ENCODE measurements around the gene CSRNP3.

GRCh38 chr2:165466386-165466785 lies 3.1 kb upstream of the CSRNP3 start:
- TF ChIP-seq, protein P1, sequence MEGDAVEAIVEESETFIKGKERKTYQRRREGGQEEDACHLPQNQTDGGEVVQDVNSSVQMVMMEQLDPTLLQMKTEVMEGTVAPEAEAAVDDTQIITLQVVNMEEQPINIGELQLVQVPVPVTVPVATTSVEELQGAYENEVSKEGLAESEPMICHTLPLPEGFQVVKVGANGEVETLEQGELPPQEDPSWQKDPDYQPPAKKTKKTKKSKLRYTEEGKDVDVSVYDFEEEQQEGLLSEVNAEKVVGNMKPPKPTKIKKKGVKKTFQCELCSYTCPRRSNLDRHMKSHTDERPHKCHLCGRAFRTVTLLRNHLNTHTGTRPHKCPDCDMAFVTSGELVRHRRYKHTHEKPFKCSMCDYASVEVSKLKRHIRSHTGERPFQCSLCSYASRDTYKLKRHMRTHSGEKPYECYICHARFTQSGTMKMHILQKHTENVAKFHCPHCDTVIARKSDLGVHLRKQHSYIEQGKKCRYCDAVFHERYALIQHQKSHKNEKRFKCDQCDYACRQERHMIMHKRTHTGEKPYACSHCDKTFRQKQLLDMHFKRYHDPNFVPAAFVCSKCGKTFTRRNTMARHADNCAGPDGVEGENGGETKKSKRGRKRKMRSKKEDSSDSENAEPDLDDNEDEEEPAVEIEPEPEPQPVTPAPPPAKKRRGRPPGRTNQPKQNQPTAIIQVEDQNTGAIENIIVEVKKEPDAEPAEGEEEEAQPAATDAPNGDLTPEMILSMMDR (IDR thresholded peaks at IDR 0.05; ENCODE audit: extremely low read depth in 1 of 2, insufficient read depth in 1 of 2, low read depth in 1 of 2, low read length in 2 of 2): no peak
- TF ChIP-seq MAX (IDR thresholded peaks at IDR 0.05; ENCODE audit: insufficient read depth, insufficient read length) (no peak), POLR2AphosphoS5 (IDR thresholded peaks at IDR 0.05; ENCODE audit: insufficient read depth, low read depth, low read length) (no peak), POLR2A (IDR thresholded peaks at IDR 0.05; ENCODE audit: low read depth, low read length) (no peak), EZH2 (IDR thresholded peaks at IDR 0.05; ENCODE audit: borderline replicate concordance, low read depth, low read length, severe bottlenecking) (no peak), JUN (IDR thresholded peaks at IDR 0.05; ENCODE audit: borderline replicate concordance, insufficient read depth, insufficient read length, low read depth) (no peak), GATA2 (IDR thresholded peaks at IDR 0.05; ENCODE audit: insufficient read depth, insufficient read length, low read depth, low read length) (no peak)
